DOHH2 (cell line): Measurements from ENCODE around the gene RCAN3.

ENCODE experiments used
- H3F3A ChIP-seq: fragments of 200-600 bp; sonication (generic), shearing (Covaris generic); 2 replicates; pipeline ENCODE4 v1.6.0; 2016; ENCODE audit warnings: antibody characterized with exemption, mild to moderate bottlenecking; ENCODE audit not compliant: control insufficient read depth, insufficient read depth
- H3K27ac ChIP-seq: fragments of 200-600 bp; sonication (generic); 2 replicates; pipeline ENCODE4 v1.5.1; 2014; ENCODE audit warnings: low read depth, mild to moderate bottlenecking, low read length, moderate library complexity
- H3K27me3 ChIP-seq: fragments of 200-600 bp; sonication (generic); 2 replicates; pipeline ENCODE4 v1.6.1; 2014; ENCODE audit warnings: mild to moderate bottlenecking, low read length, mixed read lengths; ENCODE audit not compliant: control insufficient read depth
- H3K36me3 ChIP-seq: fragments of 200-600 bp; sonication (generic); 2 replicates; pipeline ENCODE4 v1.6.1; 2014; ENCODE audit warnings: mild to moderate bottlenecking, low read length, moderate library complexity, mixed read lengths; ENCODE audit not compliant: control insufficient read depth
- H3K4me1 ChIP-seq: fragments of 200-600 bp; sonication (generic); 2 replicates; pipeline ENCODE4 v1.6.1; 2014; ENCODE audit warnings: mild to moderate bottlenecking, low read length, mixed read lengths; ENCODE audit not compliant: control insufficient read depth
- H3K4me2 ChIP-seq: fragments of 200-600 bp; sonication (generic); 2 replicates; pipeline ENCODE4 v1.6.0; 2014; ENCODE audit warnings: mild to moderate bottlenecking, low read length, moderate library complexity
- H3K4me3 ChIP-seq: fragments of 200-600 bp; sonication (generic); 2 replicates; pipeline ENCODE4 v1.5.1; 2014; ENCODE audit warnings: mild to moderate bottlenecking, low read length, mixed read lengths
- H3K79me2 ChIP-seq: fragments of 200-600 bp; sonication (generic); 2 replicates; pipeline ENCODE4 v1.6.1; 2014; ENCODE audit warnings: mild to moderate bottlenecking, low read length, mixed read lengths; ENCODE audit not compliant: control insufficient read depth
- H3K9me2 ChIP-seq: fragments of 200-600 bp; sonication (generic); replicated peaks from 2 replicates; pipeline ENCODE4 v1.6.1; 2014; ENCODE audit warnings: mild to moderate bottlenecking, low read length, mixed read lengths; ENCODE audit not compliant: control insufficient read depth
- H3K9me3 ChIP-seq: fragments of 200-600 bp; sonication (generic); 2 replicates; pipeline ENCODE4 v1.6.1; 2014; ENCODE audit warnings: antibody characterized with exemption, low read length, mixed read lengths; ENCODE audit not compliant: control insufficient read depth, insufficient read depth
- H4K20me1 ChIP-seq: fragments of 200-600 bp; sonication (generic); 2 replicates; pipeline ENCODE4 v1.6.0; 2014; ENCODE audit warnings: low read depth, mild to moderate bottlenecking, antibody characterized with exemption, low read length, moderate library complexity; ENCODE audit not compliant: control insufficient read depth, insufficient read depth
- CTCF ChIP-seq: fragments of 200-600 bp; sonication (generic); IDR thresholded peaks from one replicate; pipeline ENCODE4 v1.5.1; 2014; ENCODE audit warnings: antibody characterized with exemption, mild to moderate bottlenecking, low read depth, low read length; ENCODE audit not compliant: poor library complexity, severe bottlenecking
- EZH2phosphoT487 ChIP-seq: fragments of 200-600 bp; sonication (generic); IDR thresholded peaks from 2 replicates; pipeline ENCODE4 v1.6.1; 2017; ENCODE audit warnings: borderline replicate concordance, mild to moderate bottlenecking, antibody characterized with exemption, low read length, moderate library complexity, mixed read lengths

The RCAN3 gene

GRCh38 chr1:24502709-24503058 lies at the start of gene RCAN3:
Gene RCAN3 (plus strand): TSS chr1:24502836. CDS start chr1:24514373, 11,537 bp downstream.
- Histone ChIP-seq H3K27ac (peak within 1 kb of the TSS; percentile 65), H4K20me1 (no peaks in the 10 kb centered on the region), H3K79me2 (peaks cover 31% of the 10 kb centered on the region), H3F3A (peaks cover 5% of the 10 kb centered on the region; the same call in 1 of the 2 replicates), H3K4me3 (peak within 1 kb of the TSS; percentile 80), H3K9me3 (no peaks in the 10 kb centered on the region), H3K4me2 (peak within 1 kb of the TSS; percentile 88), H3K4me1 (peaks cover 50% of the 10 kb centered on the region), H3K9me2 (no peaks in the 10 kb centered on the region), H3K36me3 (peaks cover 3% of the 10 kb centered on the region; the same call in 1 of the 2 replicates), H3K27me3 (no peaks in the 10 kb centered on the region)
- TF ChIP-seq EZH2phosphoT487: no peak
- TF ChIP-seq CTCF: no peak

GRCh38 chr1:24452922-24453485 lies 49.6 kb upstream of the RCAN3 start:
- Histone ChIP-seq H3K9me3 (no peaks in the 10 kb centered on the region), H3K9me2 (no peaks in the 10 kb centered on the region), H4K20me1 (no peaks in the 10 kb centered on the region), H3K36me3 (peaks cover 19% of the 10 kb centered on the region), H3K79me2 (no peaks in the 10 kb centered on the region), H3K4me2 (no peak overlapping the region), H3F3A (no peaks in the 10 kb centered on the region), H3K4me3 (no peak overlapping the region), H3K27ac (no peak overlapping the region), H3K4me1 (peaks cover 3% of the 10 kb centered on the region; the same call in 1 of the 2 replicates), H3K27me3 (no peaks in the 10 kb centered on the region)
- TF ChIP-seq EZH2phosphoT487: no peak
- TF ChIP-seq CTCF: no peak

DNA sequence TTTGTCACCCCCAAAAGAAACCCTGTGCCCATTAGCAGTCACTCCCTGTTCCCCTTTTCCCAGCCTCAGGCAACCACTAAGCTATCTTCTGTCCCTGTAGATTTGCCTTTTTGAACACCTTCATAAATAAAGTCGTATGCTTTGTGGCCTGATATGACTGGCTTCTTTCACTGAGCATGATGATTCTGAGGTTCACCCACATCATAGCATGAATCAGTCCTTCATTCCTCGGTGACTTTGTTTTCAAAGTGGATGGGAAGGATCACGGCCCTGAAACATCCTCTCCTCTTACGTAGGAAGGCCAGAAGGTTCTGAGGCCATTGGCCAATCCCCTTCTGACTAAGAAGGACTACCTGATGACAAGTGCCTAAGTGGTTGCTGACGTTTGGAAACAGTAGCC lies 48.0 kb upstream of the RCAN3 start:
- Histone ChIP-seq H3K79me2 (no peaks in the 10 kb centered on the region), H3K36me3 (peaks cover 22% of the 10 kb centered on the region), H3K27ac (no peak overlapping the region), H3K4me2 (no peak overlapping the region), H3K4me3 (no peak overlapping the region), H3K9me3 (no peaks in the 10 kb centered on the region), H4K20me1 (no peaks in the 10 kb centered on the region), H3F3A (no peaks in the 10 kb centered on the region), H3K9me2 (no peaks in the 10 kb centered on the region), H3K27me3 (no peaks in the 10 kb centered on the region), H3K4me1 (peaks cover 3% of the 10 kb centered on the region; the same call in 1 of the 2 replicates)
- TF ChIP-seq EZH2phosphoT487 (no peak), CTCF (no peak)
